HepG2 (cell line): Measurements from ENCODE around the gene GNAT3. TPM values are rescaled to one million over a fixed set of nuclear protein-coding genes. Genes with fewer than 3 reads are reported as not detected.

Experiments used
- ATAC-seq: fragments of 200-7000 bp; cut with Tn5 transposase; 3 replicates; pipeline ENCODE4 v1.9.1; 2020; ENCODE audit warnings: mild to moderate bottlenecking, moderate library complexity
- BruUV-seq: library from RNA; stranded (reverse); fragments of 400-500 nt; replicated peaks from 2 replicates; lab custom pipeline; 2021; lab: Mats Ljungman, UMichigan
- CTCF ChIA-PET: fragments of 300-600 bp; formaldehyde crosslinking; extraction: SDS; loops from one replicate; lab custom pipeline; 2021; ENCODE audit warnings: low total read pairs, inconsistent platforms, low intra/inter-chr PET ratio; lab: Yijun Ruan, JAX
- POLR2A ChIA-PET: fragments of 350-600 bp; sonication (Branson Sonifier 250); formaldehyde crosslinking; loops from one replicate; lab custom pipeline; 2020; ENCODE audit warnings: antibody characterized with exemption, inconsistent platforms; lab: Yijun Ruan, JAX
- DNase-seq: peaks from one replicate; pipeline ENCODE4 v3.0.0-alpha.2; 2015; ENCODE audit warnings: low spot score
- FAIRE-seq: peaks from 3 replicates; lab custom pipeline; 2011; peaks lifted over from hg19 to GRCh38; lab: Jason Lieb, UNC
- H2AFZ ChIP-seq: one replicate; pipeline ENCODE4 v1.6.1; 2011; ENCODE audit warnings: low read length, inconsistent platforms
- H3K27ac ChIP-seq: fragments of 300-600 bp; 3 replicates; pipeline ENCODE4 v1.8.0; 2011; ENCODE audit warnings: mixed run types, mild to moderate bottlenecking, mixed read lengths, low read length, inconsistent platforms; ENCODE audit not compliant: insufficient read depth; ENCODE audit errors: extremely low read length
- H3K27me3 ChIP-seq, 2 experiments: fragments of 200-600 bp in 1 of 2; 2 replicates in 1 of 2; 3 replicates in 1 of 2; pipeline versions ENCODE4 v1.6.0 to v1.8.0; 2011; ENCODE audit warnings: low read length in 2 of 2, mild to moderate bottlenecking in 2 of 2, moderate library complexity in 2 of 2, inconsistent platforms in 1 of 2; ENCODE audit not compliant: insufficient read depth in 2 of 2, control insufficient read depth in 1 of 2
- H3K36me3 ChIP-seq, 2 experiments: fragments of 200-600 bp in 1 of 2; replicated peaks in 1 of 2; 2 replicates in 1 of 2; 3 replicates in 1 of 2; pipeline versions ENCODE4 v1.5.1 to v1.8.0; 2011; ENCODE audit warnings: low read length in 2 of 2, inconsistent platforms in 1 of 2; ENCODE audit not compliant: insufficient read depth in 2 of 2, control insufficient read depth in 1 of 2
- H3K4me1 ChIP-seq: 2 replicates; pipeline ENCODE4 v1.5.1; 2012; ENCODE audit warnings: low read length, inconsistent platforms; ENCODE audit not compliant: insufficient read depth
- H3K4me2 ChIP-seq: 2 replicates; pipeline ENCODE4 v1.6.0; 2011; ENCODE audit warnings: low read depth, low read length, inconsistent platforms
- H3K4me3 ChIP-seq, 3 experiments: fragments of 200-600 bp in 1 of 3; sonication (generic), shearing (Covaris generic) in 1 of 3; replicated peaks in 1 of 3; 2 replicates each; pipeline ENCODE4 v1.5.1; 2011 to 2016; ENCODE audit warnings: low read length in 3 of 3, inconsistent platforms in 2 of 3, low read depth in 2 of 3, mild to moderate bottlenecking in 2 of 3, control low read depth in 1 of 3, mixed read lengths in 1 of 3; ENCODE audit not compliant: insufficient read depth in 1 of 3
- H3K79me2 ChIP-seq: one replicate; pipeline ENCODE4 v1.6.1; 2011; ENCODE audit warnings: low read length, inconsistent platforms; ENCODE audit not compliant: insufficient read depth
- H3K9ac ChIP-seq: 2 replicates; pipeline ENCODE4 v1.6.0; 2011; ENCODE audit warnings: mild to moderate bottlenecking, low read depth, low read length, inconsistent platforms; ENCODE audit not compliant: insufficient read depth
- H3K9me3 ChIP-seq: 2 replicates; pipeline ENCODE4 v1.5.1; 2012; ENCODE audit warnings: mild to moderate bottlenecking, low read length
- H4K20me1 ChIP-seq: 2 replicates; pipeline ENCODE4 v1.6.0; 2011; ENCODE audit warnings: inconsistent platforms, mild to moderate bottlenecking, low read length, moderate library complexity; ENCODE audit not compliant: insufficient read depth
- PITX1 ChIP-seq: sonication (generic); formaldehyde crosslinking; IDR thresholded peaks from 2 replicates; pipeline ENCODE4 v1.5.1; 2020; ENCODE audit warnings: mild to moderate bottlenecking, missing genetic modification reagents
- ZNF552 ChIP-seq: sonication (generic); formaldehyde crosslinking; IDR thresholded peaks from 2 replicates; pipeline ENCODE4 v1.9.0; 2022; ENCODE audit warnings: missing genetic modification reagents, mild to moderate bottlenecking, borderline replicate concordance
- WGBS: methylation state at CpG from one replicate; pipeline ENCODE4 v1.1.6; 2017; ENCODE audit warnings: low lambda C conversion rate; 5-methylcytosine and 5-hydroxymethylcytosine counted together
- in situ Hi-C: cut with HindIII; loops from 2 replicates; pipeline ENCODE4 v1.10.0; 2017; ENCODE audit warnings: low pct_unique_long_range_greater_than_20kb; ENCODE audit not compliant: extremely low pct_ligation_motif_present
- intact Hi-C: fragments of 100-400 bp; cut with micrococcal nuclease; formaldehyde crosslinking; loops from one replicate; pipeline ENCODE4 v1.10.0; 2022; ENCODE audit not compliant: unreplicated experiment
- polyA plus RNA-seq, 8 experiments: library from polyadenylated mRNA; depleted of rRNA in 3 of 8; stranded (reverse) in 7 of 8; unstranded in 1 of 8; fragments of >200 nt; fragmentation: Illumina TruSeq in 4 of 8; extraction: Trizol in 4 of 8; gene quantifications; 2 replicates each; pipeline versions ENCODE4 v1.2.1 to v1.2.3, GENCODE V29; 2011 to 2016; ENCODE audit warnings: low read depth in 4 of 8, missing spikeins in 1 of 8, mixed read lengths in 1 of 8; ENCODE audit not compliant: insufficient read depth in 1 of 8
- total RNA-seq, 5 experiments: library from RNA; depleted of rRNA; stranded (reverse); fragments of >200 nt; fragmentation: Illumina TruSeq; extraction: Trizol; gene quantifications; 2 replicates each; pipeline ENCODE4 v1.2.3, GENCODE V29; 2016; ENCODE audit warnings: low read depth in 1 of 5
- TF ChIP-seq, protein P1 (sequence below): IDR thresholded peaks from 2 replicates; pipeline ENCODE4 v1.6.1; 2016; ENCODE audit warnings: low read depth, missing genetic modification reagents, missing compliant biosample characterization

GNAT3 gene
- total and polyA plus RNA-seq, 2 of the 13 experiments (the other 11 are each of a cell fraction or from before 2014, with no cell fraction given), result not detected

DNA sequence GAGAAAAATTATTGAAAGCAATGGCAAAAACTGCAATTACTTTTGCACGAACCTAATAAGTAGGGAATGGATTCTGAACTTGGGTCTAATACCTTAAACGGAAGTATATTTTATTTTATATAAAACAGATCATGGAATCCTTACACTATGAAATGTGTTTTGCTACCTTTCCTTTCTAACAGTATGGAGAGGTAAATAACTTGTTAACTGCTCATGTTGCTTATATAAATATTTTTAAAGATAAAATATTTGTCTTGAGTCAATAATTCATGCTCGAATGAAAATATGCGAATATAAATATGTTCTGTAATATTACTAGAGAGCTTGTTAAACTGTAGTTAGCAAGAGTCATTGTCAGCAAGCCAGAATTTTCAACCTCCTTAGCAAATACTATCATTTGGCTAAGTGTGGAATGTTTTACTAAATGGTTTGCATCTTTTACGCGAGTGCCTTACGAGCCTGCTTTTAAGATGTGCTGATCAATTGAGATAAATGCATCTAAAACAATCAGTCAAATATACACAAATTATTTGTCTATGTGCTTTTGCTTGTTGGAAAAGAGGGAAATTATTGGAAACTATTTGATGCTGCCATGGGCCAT is 5.9 kb downstream of the GNAT3 start:
- POLR2A ChIA-PET, result no interaction called here
- Histone ChIP-seq H2AFZ (no peak overlapping the region), H3K27me3 (no peaks in the 10 kb centered on the region), H3K9me3 (no peaks in the 10 kb centered on the region), H3K79me2 (no peaks in the 10 kb centered on the region), H3K9ac (no peak overlapping the region), H3K4me2 (no peak overlapping the region), H4K20me1 (no peaks in the 10 kb centered on the region), H3K4me1 (no peaks in the 10 kb centered on the region), H3K36me3 (no peaks in the 10 kb centered on the region), H3K27ac (no peak overlapping the region), H3K4me3 (no peak overlapping the region)
- FAIRE-seq (no peak), ATAC-seq (no peak), DNase-seq (no peak)
- intact Hi-C loops (no loop called here), in situ Hi-C loops (no loop called here)
- no TSS peak for BruUV-seq
- CTCF ChIA-PET, result no interaction called here
- TF ChIP-seq, protein P1, sequence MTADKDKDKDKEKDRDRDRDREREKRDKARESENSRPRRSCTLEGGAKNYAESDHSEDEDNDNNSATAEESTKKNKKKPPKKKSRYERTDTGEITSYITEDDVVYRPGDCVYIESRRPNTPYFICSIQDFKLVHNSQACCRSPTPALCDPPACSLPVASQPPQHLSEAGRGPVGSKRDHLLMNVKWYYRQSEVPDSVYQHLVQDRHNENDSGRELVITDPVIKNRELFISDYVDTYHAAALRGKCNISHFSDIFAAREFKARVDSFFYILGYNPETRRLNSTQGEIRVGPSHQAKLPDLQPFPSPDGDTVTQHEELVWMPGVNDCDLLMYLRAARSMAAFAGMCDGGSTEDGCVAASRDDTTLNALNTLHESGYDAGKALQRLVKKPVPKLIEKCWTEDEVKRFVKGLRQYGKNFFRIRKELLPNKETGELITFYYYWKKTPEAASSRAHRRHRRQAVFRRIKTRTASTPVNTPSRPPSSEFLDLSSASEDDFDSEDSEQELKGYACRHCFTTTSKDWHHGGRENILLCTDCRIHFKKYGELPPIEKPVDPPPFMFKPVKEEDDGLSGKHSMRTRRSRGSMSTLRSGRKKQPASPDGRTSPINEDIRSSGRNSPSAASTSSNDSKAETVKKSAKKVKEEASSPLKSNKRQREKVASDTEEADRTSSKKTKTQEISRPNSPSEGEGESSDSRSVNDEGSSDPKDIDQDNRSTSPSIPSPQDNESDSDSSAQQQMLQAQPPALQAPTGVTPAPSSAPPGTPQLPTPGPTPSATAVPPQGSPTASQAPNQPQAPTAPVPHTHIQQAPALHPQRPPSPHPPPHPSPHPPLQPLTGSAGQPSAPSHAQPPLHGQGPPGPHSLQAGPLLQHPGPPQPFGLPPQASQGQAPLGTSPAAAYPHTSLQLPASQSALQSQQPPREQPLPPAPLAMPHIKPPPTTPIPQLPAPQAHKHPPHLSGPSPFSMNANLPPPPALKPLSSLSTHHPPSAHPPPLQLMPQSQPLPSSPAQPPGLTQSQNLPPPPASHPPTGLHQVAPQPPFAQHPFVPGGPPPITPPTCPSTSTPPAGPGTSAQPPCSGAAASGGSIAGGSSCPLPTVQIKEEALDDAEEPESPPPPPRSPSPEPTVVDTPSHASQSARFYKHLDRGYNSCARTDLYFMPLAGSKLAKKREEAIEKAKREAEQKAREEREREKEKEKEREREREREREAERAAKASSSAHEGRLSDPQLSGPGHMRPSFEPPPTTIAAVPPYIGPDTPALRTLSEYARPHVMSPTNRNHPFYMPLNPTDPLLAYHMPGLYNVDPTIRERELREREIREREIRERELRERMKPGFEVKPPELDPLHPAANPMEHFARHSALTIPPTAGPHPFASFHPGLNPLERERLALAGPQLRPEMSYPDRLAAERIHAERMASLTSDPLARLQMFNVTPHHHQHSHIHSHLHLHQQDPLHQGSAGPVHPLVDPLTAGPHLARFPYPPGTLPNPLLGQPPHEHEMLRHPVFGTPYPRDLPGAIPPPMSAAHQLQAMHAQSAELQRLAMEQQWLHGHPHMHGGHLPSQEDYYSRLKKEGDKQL (CRISPR knock-in tag), result no peak
- TF ChIP-seq ZNF552 (CRISPR knock-in tag) (no peak), PITX1 (CRISPR knock-in tag) (no peak)
- 62% methylated on average over 7 of the region's 7 CpGs for WGBS
